Left lung (tissue), 10 donors: ENCODE results near the gene DNAJC6. TPM values are rescaled to one million over a fixed set of nuclear protein-coding genes. Genes with fewer than 3 reads are reported as not detected.

Experiments
- ATAC-seq: fragments of 200-7000 bp; cut with Tn5 transposase; one replicate; pipeline ENCODE4 v1.9.1; 2020; ENCODE audit warnings: moderate library complexity
- DNase-seq, 4 donors: peaks; one replicate each; pipeline ENCODE4 v3.0.0-alpha.2; 2013 to 2020
- H3K27ac ChIP-seq, 2 donors: fragments of 200-600 bp; sonication (generic) in 1 of 2; one replicate each; pipeline versions ENCODE4 v1.5.0 to v1.8.0; 2020 to 2021
- H3K27me3 ChIP-seq, 2 donors: fragments of 200-600 bp; sonication (generic) in 1 of 2; one replicate each; pipeline versions ENCODE4 v1.5.0 to v1.8.0; 2020 to 2021
- H3K36me3 ChIP-seq, 2 donors: fragments of 200-600 bp; sonication (generic) in 1 of 2; one replicate each; pipeline versions ENCODE4 v1.5.0 to v1.8.0; 2020 to 2021
- H3K4me1 ChIP-seq, 2 donors: fragments of 200-600 bp; one replicate each; pipeline ENCODE4 v1.8.0; 2021
- H3K4me3 ChIP-seq, 2 donors: fragments of 200-600 bp; sonication (generic) in 1 of 2; one replicate each; pipeline versions ENCODE4 v1.5.0 to v1.8.0; 2020 to 2021; ENCODE audit warnings: mild to moderate bottlenecking in 1 of 2
- H3K9me3 ChIP-seq, 2 donors: fragments of 200-600 bp; sonication (generic) in 1 of 2; one replicate each; pipeline versions ENCODE4 v1.5.0 to v1.8.0; 2020 to 2021
- CTCF ChIP-seq, 2 donors: fragments of 200-600 bp; sonication (generic) in 1 of 2; IDR thresholded peaks; one replicate each; pipeline versions ENCODE4 v1.5.0 to v1.8.0; 2021; ENCODE audit warnings: antibody characterized with exemption in 2 of 2
- intact Hi-C, 2 donors: fragments of 100-400 bp; cut with DNase I; formaldehyde crosslinking; loops; one replicate each; pipeline versions ENCODE4 v1.11.2 to v1.14.2; 2022
- polyA plus RNA-seq, 6 donors: library from polyadenylated mRNA; unstranded; fragments of 120-200 nt; gene quantifications; one replicate each; pipeline ENCODE4 v1.2.1, GENCODE V29; 2013; ENCODE audit not compliant: insufficient read length in 6 of 6
- total RNA-seq, 2 donors: library from RNA; stranded (reverse); fragmentation: NEBNext Ultra II Directional; extraction: Animal tissue kit (Norgen Biotek cat#: 25700); gene quantifications; one replicate each; pipeline ENCODE4 v1.2.1, GENCODE V29; 2021
- donor health status: DM: no; HTN: yes; CAD: no.
- donor health status: DM: no; HTN: no; CAD: no.

DNAJC6 gene
- total and polyA plus RNA-seq, 8 donors: 2.3 to 4.6 (median 2.8) TPM

GRCh38 chr1:65409314-65409713 lies 100.0 kb downstream of the DNAJC6 start:
- no peaks in the 10 kb centered on the region for H3K4me1 ChIP-seq
- DNase-seq (no peak), ATAC-seq (no peak)
- H3K27me3 ChIP-seq: no peaks in the 10 kb centered on the region
- H3K27ac ChIP-seq: no peak overlapping the region
- no peak overlapping the region for H3K4me3 ChIP-seq
- H3K9me3 ChIP-seq: no peaks in the 10 kb centered on the region
- intact Hi-C loops: no loop called here
- H3K36me3 ChIP-seq: no peaks in the 10 kb centered on the region
- TF ChIP-seq CTCF (IDR thresholded peaks at IDR 0.05): no peak

GRCh38 chr1:65409816-65410326 lies 100.5 kb downstream of the DNAJC6 start:
- no peak overlapping the region for H3K4me3 ChIP-seq
- TF ChIP-seq CTCF (IDR thresholded peaks at IDR 0.05): no peak
- H3K4me1 ChIP-seq: no peaks in the 10 kb centered on the region
- DNase-seq: no peak
- no peaks in the 10 kb centered on the region for H3K36me3 ChIP-seq
- H3K27ac ChIP-seq: no peak overlapping the region
- no peaks in the 10 kb centered on the region for H3K9me3 ChIP-seq
- intact Hi-C loops: no loop called here
- no peaks in the 10 kb centered on the region for H3K27me3 ChIP-seq
- ATAC-seq: no peak

- H3K36me3 ChIP-seq: no peaks in the 10 kb centered on the region
These were observed 103.1 kb downstream of the DNAJC6 start for GRCh38 chr1:65412256-65412983.

GRCh38 chr1:65412984-65413375 lies 103.6 kb downstream of the DNAJC6 start:
- Histone ChIP-seq H3K4me1 (no peaks in the 10 kb centered on the region), H3K9me3 (no peaks in the 10 kb centered on the region), H3K4me3 (no peak overlapping the region), H3K27me3 (no peaks in the 10 kb centered on the region), H3K27ac (no peak overlapping the region), H3K36me3 (no peaks in the 10 kb centered on the region)
- ATAC-seq (no peak), DNase-seq (no peak)
- no peak for TF ChIP-seq CTCF (IDR thresholded peaks at IDR 0.05)
- intact Hi-C loops: no loop called here

More at GRCh38 chr1:65412256-65412983, 103.1 kb downstream of the DNAJC6 start:
- Histone ChIP-seq H3K9me3 (no peaks in the 10 kb centered on the region), H3K27me3 (no peaks in the 10 kb centered on the region), H3K4me3 (no peak overlapping the region), H3K27ac (no peak overlapping the region), H3K4me1 (no peaks in the 10 kb centered on the region)
- intact Hi-C loops: no loop called here
- ATAC-seq (no peak), DNase-seq (no peak)
- no peak for TF ChIP-seq CTCF (IDR thresholded peaks at IDR 0.05)

- no peak for TF ChIP-seq CTCF (IDR thresholded peaks at IDR 0.05)
These were observed 105.2 kb downstream of the DNAJC6 start for GRCh38 chr1:65414538-65414937.

More at GRCh38 chr1:65414538-65414937, 105.2 kb downstream of the DNAJC6 start:
- Histone ChIP-seq H3K27me3 (no peaks in the 10 kb centered on the region), H3K9me3 (no peaks in the 10 kb centered on the region), H3K27ac (no peak overlapping the region), H3K4me3 (no peak overlapping the region), H3K36me3 (no peaks in the 10 kb centered on the region), H3K4me1 (peaks cover 0 to 3% of the 10 kb centered on the region in 2 donors)
- ATAC-seq (no peak), DNase-seq (no peak)
- intact Hi-C loops: no loop called here
